Kidney tubule cell (primary cell): ENCODE results near the gene PDE1C.

ENCODE experiments used
- DNase-seq: peaks from one replicate; pipeline ENCODE4 v3.0.0-alpha.2; 2018; ENCODE audit warnings: low spot score

The PDE1C gene

GRCh38 chr7:31938650-31939049 lies 131.6 kb downstream of the PDE1C start:
- peak; percentile 93 for DNase-seq

- DNase-seq = no peak
Observed at GRCh38 chr7:31937982-31938381, 132.2 kb downstream of the PDE1C start.

- no peak for DNase-seq
Observed at GRCh38 chr7:31935124-31936054, 134.8 kb downstream of the PDE1C start.

- DNase-seq = no peak
Observed at GRCh38 chr7:31934551-31934950, 135.7 kb downstream of the PDE1C start.

- no peak for DNase-seq
Observed at GRCh38 chr7:31933481-31933880, 136.7 kb downstream of the PDE1C start.

GRCh38 chr7:31926991-31927584 lies 143.1 kb downstream of the PDE1C start:
- no peak for DNase-seq

- no peak for DNase-seq
Observed at GRCh38 chr7:31925753-31926454, 144.3 kb downstream of the PDE1C start.

GRCh38 chr7:31924251-31924650 lies 146.0 kb downstream of the PDE1C start:
- no peak for DNase-seq

- DNase-seq = no peak
Observed at GRCh38 chr7:31922848-31923247, 147.4 kb downstream of the PDE1C start.

GRCh38 chr7:31921047-31921446 lies 149.2 kb downstream of the PDE1C start:
- DNase-seq = no peak

- DNase-seq = no peak
Observed at GRCh38 chr7:31919678-31920369, 150.4 kb downstream of the PDE1C start.

GRCh38 chr7:31918706-31919393 lies 151.4 kb downstream of the PDE1C start:
- no peak for DNase-seq

- DNase-seq = no peak
Observed at GRCh38 chr7:31917256-31917655, 153.0 kb downstream of the PDE1C start.

- DNase-seq = no peak
Observed at GRCh38 chr7:31910191-31910590, 160.0 kb downstream of the PDE1C start.

GRCh38 chr7:31906479-31907171 lies 163.6 kb downstream of the PDE1C start:
- DNase-seq = no peak

- DNase-seq = no peak
Observed at GRCh38 chr7:31903962-31904361, 166.2 kb downstream of the PDE1C start.

GRCh38 chr7:31899356-31899927 lies 170.8 kb downstream of the PDE1C start:
- peak; percentile 42 for DNase-seq

GRCh38 chr7:31896925-31897324 lies 173.3 kb downstream of the PDE1C start:
- no peak for DNase-seq

- DNase-seq = no peak
Observed at GRCh38 chr7:31894308-31894707, 175.9 kb downstream of the PDE1C start.

GRCh38 chr7:31893365-31893764 lies 176.8 kb downstream of the PDE1C start:
- no peak for DNase-seq
